HG02798 (cell line): Measurements from ENCODE around the gene SAPCD2.
"Not testable (repeated sequence)": the region's sequence is repeated elsewhere in the genome, so short reads cannot be mapped to it uniquely, and the experiment has no call there.

ENCODE experiments used
- ATAC-seq: cut with Tn5 transposase; IDR thresholded peaks from one replicate; pipeline ENCODE4 v1.9.1; 2021; ENCODE audit warnings: mild to moderate bottlenecking; ENCODE audit not compliant: unreplicated experiment, poor library complexity

Gene SAPCD2

DNA sequence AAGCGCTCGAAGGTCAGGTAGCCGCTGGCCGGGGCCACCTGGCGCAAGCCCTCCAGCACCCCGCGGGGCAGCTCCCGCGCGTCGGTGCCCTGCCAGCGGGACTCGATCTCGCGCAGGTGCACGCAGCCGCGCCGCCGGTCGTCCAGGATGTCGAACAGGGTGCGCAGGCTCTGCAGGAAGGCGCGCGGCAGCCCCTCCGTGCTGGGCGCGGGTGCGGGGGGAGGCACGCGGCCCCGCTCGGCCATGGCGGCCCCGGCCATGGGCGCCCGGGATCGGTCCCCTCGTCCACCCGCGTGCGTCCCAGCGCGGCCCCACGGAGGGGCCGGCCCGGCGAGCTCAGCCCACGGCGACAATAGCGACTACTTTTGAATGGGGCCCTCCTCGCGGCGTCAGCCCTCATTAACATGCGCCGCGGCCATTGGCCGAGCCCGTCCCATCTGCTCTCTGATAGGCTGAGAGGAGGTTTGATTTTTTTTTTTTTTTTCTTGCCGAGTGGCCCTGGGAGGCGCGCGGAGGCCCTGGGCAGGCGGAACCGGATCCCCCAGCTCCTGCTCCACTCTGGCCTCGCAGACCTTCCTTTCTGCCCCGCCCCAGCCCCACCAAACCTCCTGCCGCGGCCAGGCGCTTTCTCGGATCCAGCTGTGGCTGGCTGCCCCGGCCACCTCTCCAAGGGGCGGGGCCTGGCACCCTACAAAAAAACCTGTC is at the start of gene SAPCD2:
SAPCD2 (minus strand) TSS at position 357 of the 705 bp plus-strand sequence; CDS start at position 260, 97 bp downstream.
- ATAC-seq: peak; percentile 82

DNA sequence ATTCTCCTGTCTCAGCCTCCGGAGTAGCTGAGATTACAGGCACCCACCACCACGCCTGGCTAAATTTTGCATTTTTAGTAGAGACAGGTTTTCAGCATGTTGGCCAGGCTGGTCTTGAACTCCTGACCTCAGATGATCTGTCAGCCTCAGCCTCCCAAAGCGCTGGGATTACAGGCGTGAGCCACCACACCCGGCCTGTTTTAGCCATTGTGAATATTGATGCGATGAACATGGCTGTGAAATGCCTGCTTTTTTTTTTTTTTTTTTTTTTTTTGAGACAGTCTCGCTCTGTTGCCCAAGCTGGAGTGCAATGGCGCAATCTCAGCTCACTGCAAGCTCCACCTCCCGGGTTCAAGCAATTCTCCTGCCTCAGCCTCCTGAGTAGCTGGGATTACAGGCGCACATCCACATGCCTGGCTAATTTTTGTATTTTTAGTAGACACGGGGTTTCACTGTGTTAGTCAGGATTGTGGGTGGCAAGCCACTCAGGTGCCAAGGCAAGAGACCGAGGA is 47.8 kb upstream of the SAPCD2 start:
- not testable (repeated sequence) for ATAC-seq

GRCh38 chr9:137117269-137117731 is 46.9 kb upstream of the SAPCD2 start:
- ATAC-seq: no peak

- no peak for ATAC-seq
Observed at GRCh38 chr9:137116728-137117127, 46.4 kb upstream of the SAPCD2 start.

DNA sequence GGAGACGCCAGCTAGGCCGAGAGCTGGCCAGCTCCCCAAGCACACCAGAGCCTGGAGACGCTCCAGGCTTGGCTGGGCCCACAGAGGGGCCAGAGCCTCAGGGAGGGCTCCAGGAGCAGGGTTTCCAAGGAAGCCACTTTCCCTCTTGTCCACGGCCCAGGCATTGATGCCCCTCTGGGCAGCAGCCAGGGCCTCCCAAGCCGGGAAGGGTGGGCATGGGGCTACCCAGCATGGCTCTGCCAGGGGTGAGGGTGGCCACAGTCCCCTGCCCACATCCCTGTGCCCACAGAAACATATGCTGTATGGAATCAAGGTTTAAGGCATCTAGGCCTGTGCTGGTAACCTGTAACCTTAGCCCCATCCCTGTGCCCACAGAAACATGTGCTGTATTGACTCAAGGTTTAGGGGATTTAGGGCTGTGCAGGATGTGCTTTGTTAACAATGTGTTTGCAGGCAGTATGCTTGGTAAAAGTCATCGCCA is 45.7 kb upstream of the SAPCD2 start:
- no peak for ATAC-seq

DNA sequence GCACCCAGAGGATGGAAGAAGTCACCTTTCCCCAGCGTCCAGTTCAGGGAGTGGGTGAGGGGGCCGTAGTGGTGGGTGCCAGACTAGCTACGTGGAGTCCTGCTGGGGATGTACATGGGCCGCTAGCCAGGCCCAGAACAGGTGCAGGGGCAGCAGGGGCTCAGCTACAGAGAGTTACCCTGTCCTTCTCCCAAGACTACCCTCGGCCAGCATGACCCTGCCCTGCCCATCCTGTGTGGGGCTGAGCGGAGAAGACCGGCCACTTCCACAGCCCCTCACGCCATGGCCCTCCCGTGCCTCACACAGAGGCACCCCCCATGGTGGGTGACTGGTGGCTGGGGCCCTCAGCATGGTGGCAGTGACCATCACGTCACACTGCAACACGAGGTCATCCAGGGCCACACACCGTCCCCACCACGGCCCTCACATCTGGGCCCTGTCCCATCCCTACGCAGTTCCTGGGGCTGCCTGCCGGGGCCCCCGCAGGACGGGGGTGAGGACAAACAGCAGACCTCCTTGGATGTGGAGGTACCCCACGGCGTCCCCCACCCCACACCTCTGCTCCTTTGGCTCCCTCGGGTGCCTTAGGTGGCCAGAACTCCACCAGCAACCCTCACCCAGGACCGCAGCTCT is 45.2 kb upstream of the SAPCD2 start:
- no peak for ATAC-seq

- peak; percentile 79 for ATAC-seq
Observed at GRCh38 chr9:137114613-137115393, 44.4 kb upstream of the SAPCD2 start, which contains the start of gene DPP7. Gene DPP7 (minus strand): TSS chr9:137114733. CDS start chr9:137114713, 20 bp downstream.

GRCh38 chr9:137114220-137114612 is 43.9 kb upstream of the SAPCD2 start:
- no peak for ATAC-seq

DNA sequence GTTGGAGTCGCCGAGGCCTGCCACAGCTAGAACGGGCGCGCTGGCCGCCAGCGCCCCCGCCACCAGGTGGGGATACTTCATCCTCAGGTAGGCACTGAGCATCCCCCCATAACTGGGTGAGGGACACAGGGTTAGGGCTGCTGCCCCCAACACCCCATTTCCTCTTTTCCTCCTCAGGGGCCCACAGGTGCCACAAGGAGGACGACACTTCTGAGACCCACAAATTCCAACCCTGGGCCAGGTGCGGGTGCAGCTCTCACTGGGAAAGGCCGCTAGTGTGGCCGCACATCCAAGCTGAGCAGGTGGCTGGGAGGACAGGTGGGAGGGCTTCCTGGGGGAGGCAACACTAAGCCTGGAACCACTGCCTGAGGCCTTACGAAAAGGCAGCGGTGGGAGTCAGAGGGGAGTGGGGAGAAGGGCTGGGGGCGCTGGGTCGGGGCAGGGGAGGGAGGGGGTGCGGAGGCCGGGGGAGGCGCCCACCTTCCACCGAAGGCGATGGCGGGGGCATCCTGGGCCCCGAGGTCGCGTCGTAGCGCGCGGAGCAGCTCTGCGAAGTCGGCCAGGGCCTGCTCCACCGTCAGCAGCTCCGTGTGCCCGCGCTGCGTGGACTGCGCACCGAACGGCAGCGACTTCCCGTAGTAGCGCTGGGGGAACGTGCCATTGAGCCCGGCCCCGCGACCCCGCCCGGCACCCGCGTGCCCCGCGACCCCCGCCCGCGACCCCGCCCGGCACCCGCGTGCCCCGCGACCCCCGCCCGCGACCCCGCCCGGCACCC is 43.2 kb upstream of the SAPCD2 start:
- no peak for ATAC-seq

- no peak for ATAC-seq
Observed at GRCh38 chr9:137112564-137113384, 42.4 kb upstream of the SAPCD2 start.

GRCh38 chr9:137111788-137112563 is 41.6 kb upstream of the SAPCD2 start:
- ATAC-seq: no peak

DNA sequence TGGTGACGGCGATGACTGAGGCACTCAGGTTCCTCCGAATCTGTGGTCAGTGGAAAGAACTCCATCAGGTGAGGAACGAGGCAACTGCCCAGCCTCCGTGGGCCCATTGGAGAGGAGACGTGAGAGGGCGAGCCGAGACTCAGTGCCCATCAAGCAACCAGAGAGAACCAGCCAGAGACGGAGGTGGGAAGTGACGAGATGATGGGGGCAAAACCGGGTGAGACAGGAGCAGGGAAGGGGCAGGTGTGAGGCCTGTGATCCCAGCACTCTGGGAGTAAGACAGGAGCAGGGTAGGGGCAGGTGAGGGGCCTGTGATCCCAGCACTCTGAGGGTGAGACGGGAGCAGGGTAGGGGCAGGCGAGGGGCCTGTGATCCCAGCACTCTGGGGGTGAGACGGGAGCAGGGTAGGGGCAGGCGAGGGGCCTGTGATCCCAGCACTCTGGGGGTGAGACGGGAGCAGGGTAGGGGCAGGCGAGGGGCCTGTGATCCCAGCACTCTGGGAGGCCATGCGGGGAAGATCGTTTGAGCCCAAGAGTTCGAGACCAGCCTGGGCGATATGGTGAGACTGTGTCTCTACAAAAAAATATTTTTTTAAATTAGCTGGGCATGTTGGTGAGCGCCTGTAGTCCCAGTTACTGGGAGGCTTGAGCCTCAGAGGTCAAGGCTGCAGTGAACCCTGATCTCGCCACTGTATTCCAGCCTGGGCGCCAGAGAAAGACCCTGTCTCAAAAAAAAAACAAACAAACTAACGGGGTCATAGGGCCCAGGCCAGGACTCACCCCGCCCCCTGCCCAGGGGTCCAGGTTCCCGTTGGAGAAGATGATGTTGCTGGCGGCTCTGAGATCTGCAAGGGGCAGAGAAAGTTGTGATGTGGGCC is 40.8 kb upstream of the SAPCD2 start:
- ATAC-seq: no peak

DNA sequence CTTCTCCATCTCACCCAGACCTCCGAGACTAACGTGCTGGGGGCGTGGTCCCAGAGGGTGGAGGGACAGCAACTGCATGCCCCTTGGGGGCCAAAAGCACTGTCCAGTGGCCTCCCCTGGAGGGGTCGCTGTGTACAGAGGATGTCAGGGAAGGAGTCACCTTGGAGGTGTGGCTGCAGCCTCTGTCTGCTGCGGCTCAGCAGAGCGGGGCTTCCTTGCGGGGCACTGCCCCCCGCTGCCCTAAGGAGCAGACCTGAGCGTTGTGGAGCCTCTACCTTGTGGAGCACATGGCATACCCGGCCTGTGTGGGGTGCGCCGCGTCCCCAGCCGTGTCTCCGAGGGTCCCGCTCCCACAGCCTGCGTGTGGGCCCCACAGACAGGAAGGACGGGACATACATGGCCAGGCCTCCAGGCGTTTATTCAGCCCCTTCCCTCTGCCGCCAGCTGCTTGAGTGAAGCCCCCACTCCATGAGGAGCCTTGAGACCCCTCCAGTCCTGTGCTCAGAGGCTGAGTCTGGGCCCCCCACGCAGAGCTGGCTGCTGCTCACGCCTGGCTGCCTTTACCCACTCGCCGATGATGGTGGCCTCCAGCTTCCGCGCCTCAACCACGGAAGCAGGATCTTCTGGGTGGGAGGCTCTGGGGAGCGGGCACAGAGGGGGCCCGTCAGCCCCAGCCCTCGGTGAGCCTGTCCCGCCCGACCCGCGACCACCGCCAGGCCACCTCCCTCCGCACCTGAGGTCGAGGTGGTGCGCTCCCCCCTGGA is 40.0 kb upstream of the SAPCD2 start:
- no peak for ATAC-seq

DNA sequence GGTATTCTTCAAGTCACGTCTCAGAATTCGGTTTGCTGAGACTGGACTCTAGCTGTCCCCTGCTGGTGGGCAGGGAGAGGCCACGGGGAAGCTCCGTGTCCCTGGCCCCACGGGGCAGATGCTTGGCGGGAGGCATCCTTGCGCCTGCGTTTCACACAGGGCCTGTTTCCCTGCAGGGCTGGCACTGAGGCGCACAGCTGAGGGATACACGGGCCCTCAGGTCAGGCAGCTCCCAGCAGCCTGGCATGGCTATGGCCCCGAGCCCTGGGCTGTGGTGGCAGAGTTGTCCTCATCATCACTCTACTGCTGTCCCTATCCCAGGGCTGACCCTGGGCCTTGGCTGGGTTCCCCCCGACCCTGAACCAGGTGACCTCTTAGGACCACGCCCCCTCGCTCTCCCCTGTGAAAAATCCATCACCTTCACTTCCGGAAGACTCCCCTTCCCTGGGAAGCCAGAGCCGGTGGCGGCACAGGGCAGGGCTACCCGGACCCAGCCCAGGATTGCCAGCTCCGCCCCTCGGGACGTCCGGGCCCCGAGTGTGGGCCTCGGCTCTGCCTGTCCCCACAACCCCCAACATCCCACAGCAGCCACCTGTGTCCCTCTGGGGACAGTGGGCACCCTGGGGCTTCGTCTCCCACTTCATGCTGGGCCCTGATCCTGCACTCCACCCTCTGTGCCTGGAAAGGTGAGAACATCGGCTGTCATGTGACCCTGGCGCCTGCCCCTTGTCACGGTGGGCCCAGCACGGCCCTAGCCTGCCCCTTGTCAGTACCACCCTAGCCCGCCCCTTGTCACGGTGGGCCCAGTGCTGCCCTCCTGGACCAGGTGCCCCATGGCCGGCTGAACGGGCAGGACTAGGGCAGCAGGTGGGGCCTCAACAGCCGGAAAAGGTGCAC is 39.1 kb upstream of the SAPCD2 start:
- ATAC-seq: no peak

- ATAC-seq: no peak
Observed at GRCh38 chr9:137108608-137109249, 38.4 kb upstream of the SAPCD2 start.
